Osteocyte (in vitro differentiated cells): ENCODE results near the gene LPAR2. TPM values are rescaled to one million over a fixed set of nuclear protein-coding genes. Genes with fewer than 3 reads are reported as not detected.
A peak's percentile ranks its signal among the peaks of the same experiment; 100 is the strongest.

Source experiments
- DNase-seq: peaks from one replicate; pipeline ENCODE4 v3.0.0; 2021; ENCODE audit warnings: mixed read lengths; ENCODE audit not compliant: unreplicated experiment; ENCODE audit errors: extremely low spot score
- H3K27ac Mint-ChIP-seq: one replicate; pipeline ENCODE4 v1.8.0; 2021; ENCODE audit warnings: mild to moderate bottlenecking, mixed read lengths; ENCODE audit not compliant: unreplicated experiment
- H3K27me3 Mint-ChIP-seq: one replicate; pipeline ENCODE4 v1.8.0; 2021; ENCODE audit warnings: mixed read lengths; ENCODE audit not compliant: unreplicated experiment
- H3K36me3 Mint-ChIP-seq: one replicate; pipeline ENCODE4 v1.8.0; 2021; ENCODE audit warnings: mixed read lengths; ENCODE audit not compliant: unreplicated experiment
- H3K4me1 Mint-ChIP-seq: one replicate; pipeline ENCODE4 v1.8.0; 2021; ENCODE audit warnings: mixed read lengths; ENCODE audit not compliant: unreplicated experiment
- H3K4me3 Mint-ChIP-seq: one replicate; pipeline ENCODE4 v1.8.0; 2021; ENCODE audit warnings: mild to moderate bottlenecking, moderate library complexity, mixed read lengths; ENCODE audit not compliant: unreplicated experiment
- H3K9me3 Mint-ChIP-seq: one replicate; pipeline ENCODE4 v1.8.0; 2021; ENCODE audit warnings: mixed read lengths; ENCODE audit not compliant: unreplicated experiment
- CTCF ChIP-seq: fragments of 200-600 bp; sonication (generic); IDR thresholded peaks from 2 replicates; pipeline ENCODE4 v1.5.0; 2021; ENCODE audit warnings: antibody characterized with exemption, mild to moderate bottlenecking, moderate library complexity
- long read RNA-seq: library from polyadenylated mRNA; unstranded; transcript quantifications from one replicate; pipeline ENCODE4 v2.0.0, GENCODE V29; 2021
- total RNA-seq: library from RNA; stranded (reverse); gene quantifications from 2 replicates; pipeline ENCODE4 v1.2.1, GENCODE V29; 2021

The LPAR2 gene
- total RNA-seq = 6.8 and 7.4 TPM in 2 replicates
- long read RNA-seq, partial matches to known transcripts = 0 of 1 reads
- long read RNA-seq, other reads (novel, unspliced or antisense) = 0 of 1 reads

GRCh38 chr19:19627621-19628500, at the start of gene LPAR2:
TSS of gene LPAR2 (minus strand) at chr19:19628220. CDS start at chr19:19627275, 945 bp downstream.
- Mint-ChIP-seq H3K27me3 (no peaks in the 10 kb centered on the region), H3K36me3 (peaks cover 1% of the 10 kb centered on the region), H3K4me3 (peak within 1 kb of the TSS; percentile 74), H3K9me3 (no peaks in the 10 kb centered on the region), H3K4me1 (peaks cover 10% of the 10 kb centered on the region), H3K27ac (peak within 1 kb of the TSS; percentile 18)
- no peak for DNase-seq
- no peak for TF ChIP-seq CTCF

- TF ChIP-seq CTCF = no peak
- Mint-ChIP-seq H3K4me3 (no peak overlapping the region), H3K27me3 (no peaks in the 10 kb centered on the region), H3K9me3 (peaks cover 35% of the 10 kb centered on the region), H3K4me1 (no peaks in the 10 kb centered on the region), H3K36me3 (peaks cover 59% of the 10 kb centered on the region), H3K27ac (no peak overlapping the region)
- no peak for DNase-seq
Observed at GRCh38 chr19:19677579-19677978, 49.6 kb upstream of the LPAR2 start.

GRCh38 chr19:19674315-19674714, 46.3 kb upstream of the LPAR2 start:
- H3K4me3 Mint-ChIP-seq = no peak overlapping the region
- H3K36me3 Mint-ChIP-seq = peaks cover 41% of the 10 kb centered on the region
- H3K27me3 Mint-ChIP-seq = no peaks in the 10 kb centered on the region
- peaks cover 9% of the 10 kb centered on the region for H3K4me1 Mint-ChIP-seq
- no peak for TF ChIP-seq CTCF
- no peak overlapping the region for H3K27ac Mint-ChIP-seq
- H3K9me3 Mint-ChIP-seq = peaks cover 28% of the 10 kb centered on the region
- no peak for DNase-seq

- Mint-ChIP-seq H3K27me3 (no peaks in the 10 kb centered on the region), H3K4me1 (peaks cover 19% of the 10 kb centered on the region), H3K36me3 (peaks cover 30% of the 10 kb centered on the region), H3K9me3 (peaks cover 17% of the 10 kb centered on the region), H3K27ac (no peak overlapping the region), H3K4me3 (no peak overlapping the region)
- no peak for DNase-seq
- TF ChIP-seq CTCF = no peak
Observed at GRCh38 chr19:19672816-19673215, 44.8 kb upstream of the LPAR2 start.

- DNase-seq = no peak
- H3K27me3 Mint-ChIP-seq = no peaks in the 10 kb centered on the region
- peaks cover 9% of the 10 kb centered on the region for H3K36me3 Mint-ChIP-seq
- H3K4me3 Mint-ChIP-seq = peak overlapping the region; percentile 87
- no peak for TF ChIP-seq CTCF
- peaks cover 3% of the 10 kb centered on the region for H3K9me3 Mint-ChIP-seq
- peak overlapping the region; percentile 82 for H3K27ac Mint-ChIP-seq
- H3K4me1 Mint-ChIP-seq = peaks cover 19% of the 10 kb centered on the region
Observed at GRCh38 chr19:19670070-19670551, 42.1 kb upstream of the LPAR2 start.
